DOHH2 (cell line): ENCODE data around the gene GNG8.
A peak's percentile ranks its signal among the peaks of the same experiment; 100 is the strongest.

ENCODE experiments used
- H3F3A ChIP-seq: fragments of 200-600 bp; sonication (generic), shearing (Covaris generic); 2 replicates; pipeline ENCODE4 v1.6.0; 2016; ENCODE audit warnings: antibody characterized with exemption, mild to moderate bottlenecking; ENCODE audit not compliant: control insufficient read depth, insufficient read depth
- H3K27ac ChIP-seq: fragments of 200-600 bp; sonication (generic); 2 replicates; pipeline ENCODE4 v1.5.1; 2014; ENCODE audit warnings: low read depth, mild to moderate bottlenecking, low read length, moderate library complexity
- H3K27me3 ChIP-seq: fragments of 200-600 bp; sonication (generic); 2 replicates; pipeline ENCODE4 v1.6.1; 2014; ENCODE audit warnings: mild to moderate bottlenecking, low read length, mixed read lengths; ENCODE audit not compliant: control insufficient read depth
- H3K36me3 ChIP-seq: fragments of 200-600 bp; sonication (generic); 2 replicates; pipeline ENCODE4 v1.6.1; 2014; ENCODE audit warnings: mild to moderate bottlenecking, low read length, moderate library complexity, mixed read lengths; ENCODE audit not compliant: control insufficient read depth
- H3K4me1 ChIP-seq: fragments of 200-600 bp; sonication (generic); 2 replicates; pipeline ENCODE4 v1.6.1; 2014; ENCODE audit warnings: mild to moderate bottlenecking, low read length, mixed read lengths; ENCODE audit not compliant: control insufficient read depth
- H3K4me2 ChIP-seq: fragments of 200-600 bp; sonication (generic); 2 replicates; pipeline ENCODE4 v1.6.0; 2014; ENCODE audit warnings: mild to moderate bottlenecking, low read length, moderate library complexity
- H3K4me3 ChIP-seq: fragments of 200-600 bp; sonication (generic); 2 replicates; pipeline ENCODE4 v1.5.1; 2014; ENCODE audit warnings: mild to moderate bottlenecking, low read length, mixed read lengths
- H3K79me2 ChIP-seq: fragments of 200-600 bp; sonication (generic); 2 replicates; pipeline ENCODE4 v1.6.1; 2014; ENCODE audit warnings: mild to moderate bottlenecking, low read length, mixed read lengths; ENCODE audit not compliant: control insufficient read depth
- H3K9me2 ChIP-seq: fragments of 200-600 bp; sonication (generic); replicated peaks from 2 replicates; pipeline ENCODE4 v1.6.1; 2014; ENCODE audit warnings: mild to moderate bottlenecking, low read length, mixed read lengths; ENCODE audit not compliant: control insufficient read depth
- H3K9me3 ChIP-seq: fragments of 200-600 bp; sonication (generic); 2 replicates; pipeline ENCODE4 v1.6.1; 2014; ENCODE audit warnings: antibody characterized with exemption, low read length, mixed read lengths; ENCODE audit not compliant: control insufficient read depth, insufficient read depth
- H4K20me1 ChIP-seq: fragments of 200-600 bp; sonication (generic); 2 replicates; pipeline ENCODE4 v1.6.0; 2014; ENCODE audit warnings: low read depth, mild to moderate bottlenecking, antibody characterized with exemption, low read length, moderate library complexity; ENCODE audit not compliant: control insufficient read depth, insufficient read depth
- EZH2phosphoT487 ChIP-seq: fragments of 200-600 bp; sonication (generic); IDR thresholded peaks from 2 replicates; pipeline ENCODE4 v1.6.1; 2017; ENCODE audit warnings: borderline replicate concordance, mild to moderate bottlenecking, antibody characterized with exemption, low read length, moderate library complexity, mixed read lengths
- TF ChIP-seq, protein P1 (sequence below): fragments of 200-600 bp; sonication (generic); IDR thresholded peaks from one replicate; pipeline ENCODE4 v1.5.1; 2014; ENCODE audit warnings: antibody characterized with exemption, mild to moderate bottlenecking, low read depth, low read length; ENCODE audit not compliant: poor library complexity, severe bottlenecking

GNG8 gene

DNA sequence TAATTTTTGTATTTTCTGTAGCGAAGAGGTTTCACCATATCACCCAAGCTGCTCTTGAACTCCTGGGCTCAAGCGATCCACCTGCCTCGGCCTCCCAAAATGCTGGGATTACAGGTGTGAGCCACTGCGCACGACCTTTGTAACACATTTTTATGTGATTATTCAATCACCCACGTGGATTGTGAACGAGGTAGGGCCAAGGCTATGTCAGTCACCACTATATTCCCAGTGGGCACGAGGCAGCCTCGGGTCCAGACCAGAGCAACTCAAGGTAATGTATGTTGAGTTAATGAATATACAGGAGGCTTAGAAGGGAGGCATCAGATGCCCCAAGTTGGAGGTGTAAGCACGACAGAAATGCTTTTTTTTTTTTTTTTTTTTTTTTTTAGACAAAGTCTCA lies 20.0 kb downstream of the GNG8 start:
- Histone ChIP-seq H3K79me2 (no peaks in the 10 kb centered on the region), H3K9me2 (no peaks in the 10 kb centered on the region), H3K4me3 (no peak overlapping the region), H3K27ac (no peak overlapping the region), H3K9me3 (no peaks in the 10 kb centered on the region), H3K36me3 (peaks cover 1% of the 10 kb centered on the region; the same call in 1 of the 2 replicates), H3K4me1 (peaks cover 59% of the 10 kb centered on the region), H3K27me3 (no peaks in the 10 kb centered on the region), H4K20me1 (no peaks in the 10 kb centered on the region), H3F3A (peaks cover 15% of the 10 kb centered on the region), H3K4me2 (no peak overlapping the region)
- no peak for TF ChIP-seq EZH2phosphoT487
- TF ChIP-seq, protein P1, sequence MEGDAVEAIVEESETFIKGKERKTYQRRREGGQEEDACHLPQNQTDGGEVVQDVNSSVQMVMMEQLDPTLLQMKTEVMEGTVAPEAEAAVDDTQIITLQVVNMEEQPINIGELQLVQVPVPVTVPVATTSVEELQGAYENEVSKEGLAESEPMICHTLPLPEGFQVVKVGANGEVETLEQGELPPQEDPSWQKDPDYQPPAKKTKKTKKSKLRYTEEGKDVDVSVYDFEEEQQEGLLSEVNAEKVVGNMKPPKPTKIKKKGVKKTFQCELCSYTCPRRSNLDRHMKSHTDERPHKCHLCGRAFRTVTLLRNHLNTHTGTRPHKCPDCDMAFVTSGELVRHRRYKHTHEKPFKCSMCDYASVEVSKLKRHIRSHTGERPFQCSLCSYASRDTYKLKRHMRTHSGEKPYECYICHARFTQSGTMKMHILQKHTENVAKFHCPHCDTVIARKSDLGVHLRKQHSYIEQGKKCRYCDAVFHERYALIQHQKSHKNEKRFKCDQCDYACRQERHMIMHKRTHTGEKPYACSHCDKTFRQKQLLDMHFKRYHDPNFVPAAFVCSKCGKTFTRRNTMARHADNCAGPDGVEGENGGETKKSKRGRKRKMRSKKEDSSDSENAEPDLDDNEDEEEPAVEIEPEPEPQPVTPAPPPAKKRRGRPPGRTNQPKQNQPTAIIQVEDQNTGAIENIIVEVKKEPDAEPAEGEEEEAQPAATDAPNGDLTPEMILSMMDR, result no peak

DNA sequence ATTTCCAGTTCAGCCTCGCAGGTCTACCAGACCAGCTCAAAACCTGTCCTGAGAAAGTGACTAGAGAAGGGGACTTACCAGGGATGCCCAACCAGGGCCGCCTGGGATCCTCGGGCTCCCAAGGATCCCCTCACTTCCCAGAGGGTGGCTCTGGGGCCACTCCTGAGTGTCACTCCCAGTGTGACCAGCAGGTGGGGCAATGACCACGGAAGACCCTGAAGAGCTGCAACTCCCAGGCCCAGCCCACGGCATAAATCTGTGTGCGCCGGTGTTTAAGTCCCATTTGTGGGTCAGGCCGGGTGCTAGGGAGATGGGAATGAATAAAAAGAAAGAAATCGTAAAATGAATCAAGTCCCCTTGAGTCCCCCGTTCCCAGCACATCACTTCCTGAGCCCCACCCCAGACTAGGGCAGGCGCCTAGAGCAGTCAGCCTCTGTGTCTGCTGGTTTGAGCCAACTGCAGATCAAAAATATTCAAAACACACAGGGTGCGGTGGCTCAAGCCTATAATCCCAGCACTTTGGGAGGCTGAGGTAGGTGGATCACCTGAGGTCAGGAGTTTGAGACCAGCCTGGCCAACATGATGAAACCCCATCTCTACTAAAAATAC lies 21.8 kb downstream of the GNG8 start:
- H3K4me1 ChIP-seq, result peaks cover 47% of the 10 kb centered on the region
- peaks cover 17% of the 10 kb centered on the region for H3K36me3 ChIP-seq
- no peak overlapping the region for H3K4me3 ChIP-seq
- no peak for TF ChIP-seq EZH2phosphoT487
- TF ChIP-seq, protein P1, result peak; percentile 90
- no peaks in the 10 kb centered on the region for H3K9me3 ChIP-seq
- no peaks in the 10 kb centered on the region for H3K9me2 ChIP-seq
- no peak overlapping the region; the same call in 1 of the 2 replicates for H3K4me2 ChIP-seq
- H3K79me2 ChIP-seq, result no peaks in the 10 kb centered on the region
- no peak overlapping the region for H3K27ac ChIP-seq
- H4K20me1 ChIP-seq, result no peaks in the 10 kb centered on the region
- peaks cover 17% of the 10 kb centered on the region for H3F3A ChIP-seq
- H3K27me3 ChIP-seq, result no peaks in the 10 kb centered on the region

DNA sequence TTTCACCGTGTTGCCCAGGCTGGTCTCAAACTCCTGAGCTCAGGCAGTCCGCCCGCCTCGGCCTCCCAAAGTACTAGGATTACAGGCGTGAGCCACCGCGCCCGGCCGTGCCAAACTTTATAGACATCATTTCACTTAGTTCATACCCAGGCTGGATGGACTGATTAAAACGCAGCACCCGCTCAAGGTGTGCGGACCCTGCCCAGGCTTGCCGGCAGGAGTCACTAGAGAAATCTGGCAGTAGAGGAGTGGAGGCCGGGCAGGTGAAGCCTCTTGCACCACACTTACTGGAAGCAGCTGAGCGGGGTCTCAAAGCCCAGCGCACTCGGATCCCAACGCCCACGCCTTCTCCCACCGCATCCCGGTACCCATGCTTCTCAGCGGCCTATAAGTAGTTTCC lies 22.5 kb downstream of the GNG8 start:
- no peak overlapping the region for H3K4me2 ChIP-seq
- H3F3A ChIP-seq, result peaks cover 12% of the 10 kb centered on the region
- TF ChIP-seq, protein P1, result no peak
- no peak for TF ChIP-seq EZH2phosphoT487
- no peaks in the 10 kb centered on the region for H4K20me1 ChIP-seq
- no peaks in the 10 kb centered on the region for H3K79me2 ChIP-seq
- H3K27ac ChIP-seq, result no peak overlapping the region
- H3K9me2 ChIP-seq, result no peaks in the 10 kb centered on the region
- H3K9me3 ChIP-seq, result no peaks in the 10 kb centered on the region
- peaks cover 24% of the 10 kb centered on the region for H3K36me3 ChIP-seq
- peaks cover 40% of the 10 kb centered on the region for H3K4me1 ChIP-seq
- no peaks in the 10 kb centered on the region for H3K27me3 ChIP-seq
- no peak overlapping the region for H3K4me3 ChIP-seq
